NCI-H526 treated with DMSO at 0.1 percent for 48 hours (cell line): ENCODE measurements around the gene BEND4.
"Not testable (repeated sequence)": the region's sequence is repeated elsewhere in the genome, so short reads cannot be mapped to it uniquely, and the experiment has no call there.

ENCODE experiments used
- DNase-seq: peaks from one replicate; lab custom pipeline; 2025; lab: John Stamatoyannopoulos, UW

The BEND4 gene

GRCh38 chr4:42152507-42153504 is at the start of gene BEND4:
TSS of gene BEND4 (minus strand) at chr4:42152655. CDS start at chr4:42152143, 512 bp downstream.
- no peak for DNase-seq

GRCh38 chr4:42197341-42197740 is 44.9 kb upstream of the BEND4 start:
- DNase-seq, result no peak

DNA sequence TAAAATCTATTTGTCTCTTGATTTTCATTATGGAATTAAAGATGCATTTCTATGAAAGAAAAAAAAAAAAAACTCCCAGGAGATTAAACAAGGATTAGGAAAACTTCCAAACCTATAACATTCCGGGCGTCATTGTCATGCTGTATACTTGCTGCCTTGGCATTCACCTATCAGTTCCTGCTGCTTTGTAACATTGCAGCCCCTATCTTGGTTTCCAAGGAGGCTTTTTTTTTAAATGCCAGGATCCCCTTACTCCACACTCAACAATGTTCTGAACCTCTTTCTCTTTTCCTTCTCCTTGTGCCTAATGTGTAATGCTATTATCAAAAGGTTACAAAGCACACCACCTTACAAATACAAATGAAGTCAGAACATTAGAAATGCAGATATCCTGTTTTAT is 20.5 kb upstream of the BEND4 start:
- DNase-seq, result no peak

- DNase-seq, result no peak
Measured at GRCh38 chr4:42172128-42172790, 19.8 kb upstream of the BEND4 start.

DNA sequence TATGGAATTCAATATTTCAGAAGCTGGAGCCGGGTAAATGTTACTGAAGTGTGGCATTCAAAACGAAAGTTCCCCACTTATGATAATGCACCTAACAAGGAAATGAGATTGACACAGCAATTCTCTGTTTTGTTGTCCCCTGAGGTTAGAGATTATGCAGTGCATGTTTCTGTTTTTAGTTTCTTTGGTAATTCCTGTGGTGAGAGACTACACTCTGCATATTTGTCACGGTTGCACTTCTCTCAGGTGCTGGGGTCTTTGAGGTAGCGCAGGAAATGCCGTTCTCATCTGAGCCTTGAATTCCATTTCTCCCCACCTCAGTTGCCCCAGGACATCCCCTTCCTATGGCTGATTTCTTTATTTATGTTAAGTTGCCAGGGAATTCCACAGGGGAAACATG is 15.3 kb upstream of the BEND4 start:
- no peak for DNase-seq

- not testable (repeated sequence) for DNase-seq
Measured at GRCh38 chr4:42166186-42166585, 13.7 kb upstream of the BEND4 start.

DNA sequence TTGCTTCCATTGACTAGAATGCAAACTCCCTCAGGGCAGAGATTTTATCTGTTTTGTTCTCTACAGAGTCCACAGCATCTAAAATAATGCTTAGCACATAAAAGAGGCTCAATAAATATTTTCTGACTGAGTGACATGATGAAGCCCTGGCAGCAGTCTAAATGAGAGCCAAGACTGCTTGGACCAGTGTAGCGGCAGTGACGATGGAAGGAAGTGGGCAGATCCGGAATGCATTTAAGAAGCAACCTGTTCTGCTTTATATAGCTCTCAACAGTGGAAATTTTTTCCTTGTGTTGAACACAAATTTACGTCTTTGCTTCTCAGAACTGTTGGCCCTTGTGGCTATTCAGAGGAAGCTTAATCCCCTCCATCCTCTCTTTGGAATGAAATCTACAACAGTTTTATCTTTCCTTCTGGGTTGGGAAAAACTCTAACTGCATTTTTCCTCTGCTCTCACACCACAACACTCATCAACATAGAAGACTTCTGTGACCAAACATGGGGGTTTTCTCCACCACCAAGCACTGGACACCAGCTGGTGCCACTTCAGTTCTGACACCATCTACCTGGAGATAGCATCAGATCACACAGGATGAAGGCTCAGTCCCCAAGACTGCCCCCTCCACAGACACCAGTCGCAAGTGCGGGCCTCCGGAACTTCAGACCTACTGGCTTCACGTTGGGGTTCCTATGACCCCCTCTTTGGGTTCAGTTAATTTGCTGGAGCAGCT is 7.0 kb upstream of the BEND4 start:
- no peak for DNase-seq

DNA sequence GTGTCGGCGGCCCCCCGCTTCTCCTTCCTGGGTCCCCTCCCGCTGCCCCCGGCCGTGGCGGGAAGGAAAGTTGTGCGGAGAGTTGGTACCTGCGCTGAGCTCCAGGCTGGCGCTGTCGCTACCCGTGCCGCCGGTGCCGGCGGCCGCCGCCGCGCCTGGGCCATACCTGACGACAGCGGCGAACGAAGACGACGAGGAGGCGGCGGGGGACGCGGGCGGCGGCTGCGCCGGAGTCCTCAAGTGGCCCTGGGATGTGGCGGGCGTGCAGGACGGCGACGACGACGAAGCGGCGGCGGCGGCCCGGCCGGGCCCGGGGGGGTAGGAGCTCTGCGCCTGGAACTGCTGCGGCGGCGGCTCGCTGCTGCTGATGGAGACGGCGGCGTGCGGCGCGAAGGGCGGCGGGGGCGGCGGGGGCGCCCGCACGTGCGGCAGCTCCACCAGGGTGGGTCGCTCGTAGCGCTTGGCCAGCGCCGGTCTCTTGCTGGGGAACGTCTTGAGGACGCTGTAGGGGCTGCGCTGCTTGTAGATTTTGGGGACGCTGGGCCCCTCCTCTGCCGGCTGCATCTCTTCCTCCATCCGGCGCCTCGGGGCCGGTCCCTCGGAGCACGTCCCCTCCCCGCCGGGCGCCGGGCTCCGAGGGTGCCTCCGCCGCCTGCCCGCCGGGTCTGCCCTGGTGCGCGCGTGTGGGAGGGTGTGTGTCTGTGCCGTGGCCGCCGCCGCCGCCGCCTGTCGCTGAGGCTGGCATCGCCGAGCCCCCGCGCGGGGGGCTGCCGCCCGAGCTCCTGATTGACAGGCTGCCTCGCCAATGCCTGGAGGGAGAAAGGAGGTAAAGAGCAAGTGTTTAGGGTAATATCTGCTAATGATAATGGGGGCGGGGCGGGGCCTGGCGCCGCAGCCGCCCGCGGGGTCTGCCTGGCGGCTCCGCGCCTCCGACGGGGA is 618 bp downstream of the BEND4 start:
- peak; percentile 20 for DNase-seq

DNA sequence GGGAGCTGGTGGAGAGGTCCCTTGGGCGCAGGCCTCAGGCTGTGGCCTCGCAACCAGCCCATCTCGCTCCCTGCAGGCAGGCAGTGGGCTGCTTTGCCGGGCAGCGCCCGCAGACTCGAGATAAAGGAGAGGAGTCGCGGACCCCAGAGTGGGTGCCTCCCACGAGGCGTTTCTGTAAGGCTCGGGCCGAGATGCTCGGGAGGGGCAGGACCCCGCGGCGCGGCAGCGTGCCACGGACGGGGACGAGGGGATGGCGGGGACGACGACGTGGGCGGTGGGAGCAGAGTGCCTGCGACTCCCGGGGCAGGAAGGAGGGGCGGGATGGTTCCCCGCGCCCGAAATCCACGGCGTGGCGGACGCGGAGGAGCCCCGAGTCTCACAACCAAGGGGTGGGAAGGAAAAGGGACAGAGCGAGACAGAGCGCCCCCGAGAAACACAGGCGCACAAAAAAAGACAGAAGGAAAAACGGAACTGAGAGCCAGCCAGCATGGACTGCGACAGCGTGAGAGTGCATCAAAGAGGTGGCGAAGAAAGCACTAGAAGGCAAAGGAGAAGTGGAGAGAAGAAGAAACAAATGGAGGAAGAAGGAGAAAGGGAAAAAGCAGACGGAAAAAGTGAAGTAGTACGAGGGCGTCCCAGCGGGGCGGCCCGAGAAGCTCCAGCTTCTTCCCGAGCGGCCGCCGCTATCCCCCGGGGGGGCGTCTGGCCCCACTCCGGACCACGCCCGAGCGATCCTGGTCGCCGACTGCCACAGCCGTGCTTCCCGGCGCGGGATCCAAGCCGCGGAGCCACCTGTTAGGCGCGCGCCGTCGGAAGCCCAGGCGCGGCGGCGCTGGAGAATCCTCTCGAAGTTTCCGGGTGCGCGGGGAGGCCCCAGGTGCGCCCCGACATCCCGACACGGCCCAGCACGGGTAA is 1.5 kb downstream of the BEND4 start:
- no peak for DNase-seq

DNA sequence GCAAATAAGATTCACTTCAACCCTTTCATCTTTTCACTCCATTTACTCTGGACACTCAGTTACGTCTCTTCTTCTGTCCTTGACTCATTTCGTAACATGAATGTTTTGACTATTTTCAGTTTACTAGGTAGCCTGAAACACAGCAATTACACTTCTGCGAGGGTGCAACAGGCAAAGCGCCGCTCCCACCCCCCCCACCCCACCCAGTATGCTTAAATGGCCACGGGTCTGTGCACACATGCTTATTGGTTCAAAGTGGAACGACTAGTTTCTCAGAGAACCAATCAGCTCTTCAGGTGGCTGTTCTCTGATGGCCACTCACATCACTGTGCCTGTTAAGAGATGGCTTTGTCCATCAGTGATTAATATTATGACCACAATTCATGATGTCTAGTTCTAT is 3.5 kb downstream of the BEND4 start:
- no peak for DNase-seq

- no peak for DNase-seq
Measured at GRCh38 chr4:42148425-42148824, 4.0 kb downstream of the BEND4 start.

- DNase-seq, result no peak
Measured at GRCh38 chr4:42144028-42144427, 8.4 kb downstream of the BEND4 start.

GRCh38 chr4:42142591-42142990 is 9.9 kb downstream of the BEND4 start:
- no peak for DNase-seq

DNA sequence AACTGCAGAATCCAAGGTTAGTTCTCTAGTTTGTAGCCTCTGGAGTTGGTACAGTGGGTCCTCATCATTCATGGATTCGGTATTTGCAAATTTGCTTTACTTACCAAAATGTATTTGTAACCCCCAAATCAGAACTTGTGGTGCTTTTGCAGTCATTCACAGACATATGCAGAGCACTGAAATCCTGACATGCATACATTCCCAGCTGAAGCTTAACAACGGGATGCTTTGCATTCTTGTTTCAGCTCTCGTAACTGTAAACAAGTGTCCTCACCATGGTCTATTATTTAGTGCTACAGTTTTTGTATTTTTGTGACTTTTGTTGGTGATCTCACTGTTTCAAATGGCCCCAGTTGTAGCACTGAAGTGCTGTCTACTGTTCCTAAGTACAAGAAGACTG is 16.1 kb downstream of the BEND4 start:
- DNase-seq, result no peak

GRCh38 chr4:42133006-42133405 is 19.4 kb downstream of the BEND4 start:
- no peak for DNase-seq

DNA sequence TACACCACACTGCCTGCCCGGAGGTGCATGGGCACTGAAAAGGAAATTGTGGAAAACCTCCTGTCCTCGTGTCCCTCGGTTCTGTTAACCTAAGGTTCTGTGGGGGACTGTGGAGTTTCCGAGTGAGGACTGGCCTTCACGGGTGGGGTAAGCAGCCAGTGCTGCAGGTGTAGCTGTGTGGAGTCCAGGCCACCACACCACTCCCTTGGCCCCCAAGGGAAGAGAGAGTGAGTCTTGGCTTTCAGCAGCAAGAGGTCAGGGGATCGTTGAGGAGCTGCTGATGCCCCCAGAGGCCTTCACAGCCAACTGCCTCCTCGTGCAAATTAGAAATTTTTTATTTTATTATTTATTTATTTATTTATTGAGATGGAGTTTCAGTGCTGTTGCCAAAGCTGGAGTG is 20.4 kb downstream of the BEND4 start:
- DNase-seq, result no peak

GRCh38 chr4:42123071-42123644 is 29.3 kb downstream of the BEND4 start:
- no peak for DNase-seq

DNA sequence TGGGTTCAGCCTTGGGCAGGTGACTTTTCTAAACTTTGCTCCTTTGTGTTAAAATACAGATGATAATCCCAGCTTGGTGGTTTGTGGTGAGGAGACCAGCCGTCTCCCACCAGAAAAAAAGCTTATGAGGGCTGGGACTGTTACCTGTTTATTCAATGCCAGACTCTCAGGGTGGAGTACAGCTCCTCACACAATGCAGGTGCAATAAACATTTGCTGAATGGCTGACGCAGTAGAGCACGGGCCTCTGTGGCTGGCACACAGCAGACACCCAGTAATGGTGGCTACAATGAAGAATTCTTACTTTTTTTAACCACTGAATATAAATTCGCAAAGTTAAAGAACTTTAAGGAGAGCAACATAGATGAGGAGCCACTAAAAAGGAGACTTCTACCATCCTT is 30.2 kb downstream of the BEND4 start:
- DNase-seq, result no peak

DNA sequence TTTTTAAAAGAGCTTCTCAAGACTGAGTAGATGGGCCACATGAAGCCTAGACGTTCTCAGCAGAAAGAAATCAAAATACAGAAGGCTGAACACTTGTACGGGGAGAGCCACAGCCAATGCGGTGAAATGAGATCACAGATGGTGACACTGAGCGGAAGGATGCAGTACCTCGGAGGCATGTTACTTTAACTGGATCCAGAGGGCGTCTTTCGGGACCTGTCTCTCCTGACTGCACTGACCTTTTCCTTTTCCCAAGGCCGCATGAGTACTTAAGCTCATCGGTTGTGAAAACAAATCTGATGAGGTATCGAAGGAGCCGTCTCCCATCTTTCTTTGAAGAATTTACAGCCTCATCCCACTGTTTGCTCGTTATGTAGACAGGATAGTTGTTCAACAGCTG is 32.6 kb downstream of the BEND4 start:
- DNase-seq, result no peak

DNA sequence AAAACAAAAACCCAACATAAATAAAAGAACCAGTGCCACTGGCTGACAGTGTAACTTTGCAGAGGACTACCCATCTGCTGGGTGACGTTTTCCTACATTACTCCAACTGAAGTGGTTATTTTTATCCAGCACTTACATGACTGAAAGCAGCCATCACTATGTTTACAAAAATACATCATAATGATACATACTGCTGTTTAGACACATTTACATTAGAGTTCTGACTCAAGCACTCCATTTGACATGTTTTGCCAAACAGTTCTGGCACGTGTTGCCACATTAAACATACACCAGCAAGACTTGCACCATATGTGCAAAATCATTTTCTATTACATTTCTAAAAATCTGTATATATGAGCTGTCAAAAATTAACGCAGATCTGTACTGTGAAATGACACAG is 39.6 kb downstream of the BEND4 start:
- no peak for DNase-seq
